HG03520 (cell line): ENCODE data around the gene RPP21.

ENCODE experiments used
- ATAC-seq: cut with Tn5 transposase; IDR thresholded peaks from one replicate; pipeline ENCODE4 v1.9.1; 2021; ENCODE audit warnings: mild to moderate bottlenecking, moderate library complexity; ENCODE audit not compliant: unreplicated experiment

The RPP21 gene

DNA sequence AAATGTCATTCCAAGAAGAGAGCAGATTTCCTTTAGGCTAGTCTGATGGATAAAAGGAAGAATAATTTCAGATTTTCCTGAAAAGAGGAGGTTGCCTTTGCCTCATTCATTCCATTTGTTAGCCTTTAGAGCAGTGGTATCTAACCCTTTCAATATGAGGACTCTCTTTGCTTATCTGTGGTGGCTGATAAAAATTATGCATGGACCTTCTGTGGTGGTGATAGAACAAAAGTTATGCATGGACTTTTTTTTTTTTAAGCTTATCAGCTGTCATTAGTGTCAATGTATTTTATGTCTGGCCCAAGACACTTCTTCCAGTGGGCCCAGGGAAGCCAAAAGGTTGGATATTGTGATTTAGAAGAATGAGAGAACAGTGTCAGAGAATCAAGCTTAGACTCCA, 16.6 kb upstream of the RPP21 start:
- no peak for ATAC-seq

DNA sequence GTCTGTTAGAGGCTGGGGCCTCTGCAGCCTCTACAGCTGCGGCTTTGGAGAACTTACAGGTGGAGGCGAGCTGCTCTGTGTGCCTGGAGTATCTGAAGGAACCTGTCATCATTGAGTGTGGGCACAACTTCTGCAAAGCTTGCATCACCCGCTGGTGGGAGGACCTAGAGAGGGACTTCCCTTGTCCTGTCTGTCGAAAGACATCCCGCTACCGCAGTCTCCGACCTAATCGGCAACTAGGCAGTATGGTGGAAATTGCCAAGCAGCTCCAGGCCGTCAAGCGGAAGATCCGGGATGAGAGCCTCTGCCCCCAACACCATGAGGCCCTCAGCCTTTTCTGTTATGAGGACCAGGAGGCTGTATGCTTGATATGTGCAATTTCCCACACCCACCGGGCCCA, 15.6 kb upstream of the RPP21 start:
- no peak for ATAC-seq

DNA sequence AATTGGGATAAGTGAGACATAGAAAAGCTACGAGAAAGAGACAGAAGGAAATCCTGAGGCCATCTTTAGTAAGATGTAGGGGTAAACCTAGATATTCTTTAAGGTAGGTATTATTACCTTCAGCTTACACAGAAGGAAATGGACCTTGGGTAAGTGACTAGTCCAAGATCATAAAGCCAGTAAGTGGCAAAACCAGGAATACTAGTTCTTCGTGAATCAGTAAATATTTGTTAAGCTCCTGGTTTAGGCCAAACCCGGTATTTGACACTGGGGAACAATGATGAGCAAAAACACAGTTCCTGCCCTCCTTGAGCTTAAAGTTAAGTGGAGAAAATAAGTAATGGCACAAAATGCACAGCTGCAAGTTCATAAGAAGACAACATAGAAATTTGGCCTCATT, 13.0 kb upstream of the RPP21 start:
- ATAC-seq, result no peak

DNA sequence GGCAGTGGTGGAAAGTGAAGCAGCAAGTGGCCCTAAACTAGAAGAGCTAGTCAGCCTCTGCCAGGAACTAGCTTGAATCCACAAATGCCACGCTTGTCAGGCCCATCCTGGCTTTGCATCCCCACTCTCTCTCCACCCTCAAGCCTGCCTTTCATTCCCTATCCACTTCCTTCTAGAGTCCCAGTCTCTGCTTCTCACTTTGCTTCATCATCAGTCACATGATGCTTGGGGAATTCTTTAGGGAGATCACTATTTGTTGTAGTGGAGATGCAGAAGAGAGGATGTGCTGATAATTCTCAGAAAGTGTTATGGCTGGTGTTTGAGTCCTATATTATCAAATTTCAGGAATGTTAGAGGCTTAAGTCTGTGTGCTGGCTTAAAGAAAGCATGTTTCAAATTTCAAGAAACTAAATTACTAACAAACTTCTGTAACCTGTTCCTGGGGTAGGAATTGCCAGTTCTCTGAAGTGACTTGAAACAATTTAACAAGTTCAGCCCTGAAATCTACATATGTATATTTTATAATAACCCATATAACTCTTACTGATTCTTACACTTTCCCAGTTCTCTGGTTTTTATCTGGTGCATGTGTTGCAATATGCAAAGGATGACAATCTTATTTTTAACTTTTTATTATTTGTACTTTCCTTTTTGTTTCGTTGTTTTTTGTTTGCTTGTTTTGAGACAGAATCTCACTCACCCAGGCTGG, 10.7 kb upstream of the RPP21 start:
- ATAC-seq, result no peak

DNA sequence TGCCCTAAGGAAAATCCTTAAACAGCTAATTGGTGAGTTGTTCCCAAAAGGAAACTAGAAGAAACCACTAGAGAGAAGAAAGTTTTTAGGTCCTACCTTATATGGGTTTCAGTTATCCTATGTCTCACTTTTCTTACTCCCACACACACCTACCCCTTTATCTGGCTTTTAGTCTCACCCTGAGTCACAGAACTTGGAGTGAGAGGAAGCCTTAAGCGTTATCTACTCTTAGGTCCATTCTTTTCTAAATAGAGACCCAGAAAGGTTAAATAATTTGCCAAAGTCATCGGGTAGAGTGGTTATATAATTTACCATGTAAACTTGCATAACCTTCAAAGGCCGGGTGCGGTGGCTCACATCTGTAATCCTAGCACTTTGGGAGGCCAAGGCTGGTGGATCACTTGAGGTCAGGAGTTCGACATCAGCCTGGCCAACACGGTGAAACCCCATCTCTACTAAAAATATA, 4.3 kb upstream of the RPP21 start:
- no peak for ATAC-seq

DNA sequence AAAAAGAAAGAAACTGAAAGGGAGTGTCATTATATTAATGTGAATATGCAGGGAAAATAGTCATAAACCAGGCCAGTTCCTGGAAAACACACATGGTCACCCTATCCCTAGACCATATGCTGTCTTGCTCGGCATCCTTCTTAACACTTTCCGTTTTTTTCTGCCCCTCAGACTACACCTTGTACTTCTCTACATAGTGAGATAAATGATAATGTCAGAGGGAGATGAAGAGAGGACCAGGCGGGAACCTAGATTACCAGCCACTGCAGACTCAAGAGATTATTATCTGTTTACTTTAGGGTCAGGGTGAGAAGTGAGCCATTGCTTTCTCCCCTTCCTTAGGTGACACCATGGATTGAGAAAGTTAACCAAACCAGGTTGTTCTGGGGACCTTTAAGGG, 3.7 kb upstream of the RPP21 start:
- ATAC-seq, result no peak

DNA sequence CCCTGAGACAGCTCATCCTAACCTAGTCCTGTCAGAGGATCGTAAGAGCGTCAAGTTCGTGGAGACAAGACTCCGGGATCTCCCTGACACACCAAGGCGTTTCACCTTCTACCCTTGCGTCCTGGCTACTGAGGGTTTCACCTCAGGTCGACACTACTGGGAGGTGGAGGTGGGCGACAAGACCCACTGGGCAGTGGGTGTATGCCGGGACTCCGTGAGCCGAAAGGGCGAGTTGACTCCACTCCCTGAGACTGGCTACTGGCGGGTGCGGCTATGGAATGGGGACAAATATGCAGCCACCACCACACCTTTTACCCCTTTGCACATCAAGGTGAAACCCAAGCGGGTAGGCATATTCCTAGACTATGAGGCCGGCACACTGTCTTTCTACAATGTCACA, 3.2 kb upstream of the RPP21 start:
- ATAC-seq, result no peak

DNA sequence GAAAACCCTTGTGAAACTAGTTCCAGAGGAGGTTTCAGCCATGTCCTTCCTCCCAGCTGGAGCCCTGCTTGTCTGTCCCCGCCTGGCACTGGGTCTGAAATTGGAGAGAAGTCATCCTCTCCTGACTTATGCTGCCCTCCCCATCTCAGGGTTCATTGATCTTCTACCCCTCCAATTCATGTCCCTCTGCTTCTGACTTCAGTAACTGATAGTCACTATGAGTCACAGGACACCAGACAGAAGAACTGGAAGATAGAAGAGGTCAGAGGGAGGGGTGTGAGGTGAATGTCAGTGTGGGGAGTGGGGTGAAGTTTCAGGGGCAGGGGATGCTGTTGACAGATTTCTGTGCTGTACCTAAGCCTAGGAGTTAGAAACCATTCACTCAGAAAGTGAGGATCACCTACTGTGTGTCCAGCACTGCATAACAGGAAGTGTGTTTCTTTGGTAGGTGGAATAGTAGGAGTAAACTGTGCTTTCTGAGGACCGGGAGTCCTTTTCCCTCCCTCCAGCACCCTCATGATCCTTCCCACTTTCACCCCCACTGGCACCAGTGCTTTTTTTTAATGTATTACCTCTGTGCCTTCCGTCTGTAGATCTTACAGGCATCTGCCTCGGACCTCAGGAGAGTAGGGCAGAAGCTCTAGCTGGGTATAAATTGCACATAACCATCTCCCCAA, 627 bp upstream of the RPP21 start:
- no peak for ATAC-seq

DNA sequence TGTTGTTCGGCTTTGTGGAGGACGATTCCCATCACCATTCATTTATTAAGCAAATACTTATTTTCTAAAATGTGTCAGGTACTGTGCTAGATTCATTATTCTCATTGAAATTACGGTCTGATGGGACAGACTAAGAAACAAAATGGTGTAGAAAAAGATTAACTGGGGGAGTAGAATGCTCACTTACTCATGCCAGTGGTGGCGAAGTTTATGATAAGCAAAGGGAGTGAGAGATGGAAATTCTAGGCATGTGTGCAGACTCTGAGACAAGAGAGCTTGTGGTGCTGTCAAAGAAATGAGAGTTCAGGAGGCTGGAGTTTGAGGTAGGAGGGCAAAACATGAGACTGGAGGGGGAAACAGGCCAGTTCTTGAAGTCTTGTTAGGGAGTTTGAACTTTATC, 896 bp downstream of the RPP21 start:
- ATAC-seq, result no peak

DNA sequence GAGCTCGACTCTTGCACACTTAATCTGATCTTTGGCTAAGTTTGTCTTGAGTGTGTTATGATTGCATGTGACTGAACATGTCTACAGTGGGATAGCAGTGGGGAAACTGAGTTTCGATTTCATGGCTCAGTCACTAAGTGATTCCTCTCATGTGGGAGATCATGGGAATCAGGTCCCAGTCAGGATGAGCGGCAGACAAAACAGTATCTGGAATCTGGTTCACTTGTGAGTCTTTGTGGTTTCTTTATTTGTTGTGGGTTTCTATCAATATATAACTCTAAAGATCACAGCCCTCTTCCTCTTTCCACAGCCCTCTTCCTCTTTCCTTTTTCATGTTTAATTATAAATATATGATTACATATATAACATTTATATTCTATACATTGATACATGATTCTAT, 4.0 kb downstream of the RPP21 start:
- ATAC-seq, result no peak

DNA sequence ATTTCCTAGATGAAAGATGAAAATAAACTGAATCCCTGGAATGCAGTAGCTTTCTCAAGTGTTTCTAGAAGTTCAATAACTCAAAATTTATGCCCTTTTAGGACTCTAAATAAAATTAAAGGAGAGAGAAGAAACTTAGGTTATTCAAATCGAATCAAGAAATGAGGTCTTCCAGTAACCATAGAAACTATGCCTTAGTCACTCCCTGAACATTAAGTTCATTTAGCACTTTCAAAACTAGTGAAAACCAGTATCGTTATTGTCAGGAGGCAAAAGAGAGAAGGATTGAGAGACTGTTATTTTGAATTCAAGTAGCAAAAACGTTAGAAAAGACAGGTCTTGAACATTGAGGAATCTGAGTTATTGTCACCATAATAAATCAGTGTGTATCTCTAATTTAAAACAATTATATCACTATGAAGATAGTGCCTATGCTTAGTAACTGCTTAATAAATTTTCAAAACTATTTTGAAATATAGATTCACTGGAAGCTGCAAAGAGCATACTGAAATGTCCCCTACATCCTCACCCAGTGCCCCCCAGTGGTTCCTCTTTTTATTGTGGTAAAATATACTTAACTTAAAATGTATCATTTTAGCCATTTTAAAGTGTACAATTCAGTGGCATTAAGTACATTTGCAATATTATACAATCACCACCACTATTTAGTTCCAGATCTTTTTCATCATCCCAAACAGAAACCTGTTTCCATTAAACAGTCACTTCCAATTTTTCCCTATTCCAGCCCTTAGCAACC, 4.6 kb downstream of the RPP21 start:
- no peak for ATAC-seq

DNA sequence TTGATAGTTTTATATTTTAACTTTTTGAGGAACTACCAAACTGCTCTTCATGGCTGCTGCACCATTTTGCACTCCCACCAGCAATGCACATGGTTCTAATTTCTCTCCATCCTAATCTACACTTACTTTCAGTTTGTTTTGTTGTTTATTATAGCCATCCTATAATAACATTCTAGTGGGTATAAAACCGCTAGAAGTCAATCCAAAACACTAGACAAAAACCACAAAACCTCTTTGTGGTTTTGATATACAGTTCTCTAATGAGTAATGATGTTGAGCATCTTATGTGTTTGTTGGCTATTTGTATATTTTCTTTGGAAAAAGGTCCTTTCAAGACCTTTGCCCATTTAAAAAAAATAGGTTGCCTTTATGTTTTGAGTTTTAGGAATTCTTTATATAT, 5.6 kb downstream of the RPP21 start:
- no peak for ATAC-seq

DNA sequence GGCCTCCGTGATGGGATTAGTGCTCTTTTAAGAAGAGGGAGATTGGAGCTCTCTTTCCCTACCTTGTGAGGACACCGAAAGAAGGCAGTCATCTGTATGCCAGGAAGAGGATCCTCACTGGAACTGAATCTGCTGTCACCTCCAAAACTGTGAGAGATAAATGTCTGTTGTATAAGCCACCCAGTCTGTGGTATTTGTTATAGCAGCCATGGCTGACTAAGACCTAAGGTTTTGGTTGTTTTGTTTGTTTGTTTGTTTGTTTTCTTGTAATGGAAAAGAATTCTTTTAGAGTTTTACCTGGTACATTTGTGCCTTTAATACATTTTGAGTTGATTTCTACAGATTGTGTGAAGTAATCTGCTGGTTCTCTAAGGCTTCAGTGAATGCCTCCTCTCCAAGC, 7.6 kb downstream of the RPP21 start:
- no peak for ATAC-seq

DNA sequence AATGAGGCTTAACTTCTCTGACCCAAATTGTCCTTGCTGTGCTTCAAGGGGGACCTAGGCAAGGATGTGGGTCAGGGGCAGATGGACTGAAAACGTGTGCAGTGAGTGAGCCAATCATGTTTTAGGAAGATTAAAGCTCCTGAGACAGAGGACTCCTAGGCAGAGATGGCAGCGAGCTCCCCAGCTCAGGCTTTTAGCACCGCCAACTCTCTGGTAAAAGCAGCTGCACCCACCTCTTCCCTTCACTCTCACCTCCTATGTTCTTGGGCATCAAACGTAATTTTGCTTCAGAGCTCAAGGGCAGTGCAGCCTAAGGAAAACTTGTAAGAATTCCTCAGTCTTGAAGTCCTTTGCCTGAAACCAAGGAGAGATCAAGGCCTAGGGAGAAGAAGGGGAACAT, 10.3 kb downstream of the RPP21 start:
- ATAC-seq, result no peak

DNA sequence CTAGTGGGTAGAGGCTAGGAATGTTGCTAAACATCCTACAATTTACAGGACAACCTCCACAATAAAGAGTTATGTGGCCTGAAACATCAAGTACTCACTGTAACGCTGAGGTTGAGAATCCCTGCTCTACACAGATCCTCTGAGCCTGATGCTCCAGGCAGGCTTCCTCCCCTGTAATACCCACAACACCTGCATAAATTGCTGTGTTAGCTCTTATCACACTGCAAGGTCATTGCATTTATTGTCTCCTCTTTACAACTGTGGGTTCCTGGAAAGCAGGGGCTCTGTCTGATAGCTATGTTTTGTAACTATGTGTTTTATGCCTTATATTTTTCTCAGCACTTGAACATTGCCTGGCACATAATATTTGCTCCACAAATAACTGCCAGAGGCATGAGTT, 11.6 kb downstream of the RPP21 start:
- no peak for ATAC-seq

DNA sequence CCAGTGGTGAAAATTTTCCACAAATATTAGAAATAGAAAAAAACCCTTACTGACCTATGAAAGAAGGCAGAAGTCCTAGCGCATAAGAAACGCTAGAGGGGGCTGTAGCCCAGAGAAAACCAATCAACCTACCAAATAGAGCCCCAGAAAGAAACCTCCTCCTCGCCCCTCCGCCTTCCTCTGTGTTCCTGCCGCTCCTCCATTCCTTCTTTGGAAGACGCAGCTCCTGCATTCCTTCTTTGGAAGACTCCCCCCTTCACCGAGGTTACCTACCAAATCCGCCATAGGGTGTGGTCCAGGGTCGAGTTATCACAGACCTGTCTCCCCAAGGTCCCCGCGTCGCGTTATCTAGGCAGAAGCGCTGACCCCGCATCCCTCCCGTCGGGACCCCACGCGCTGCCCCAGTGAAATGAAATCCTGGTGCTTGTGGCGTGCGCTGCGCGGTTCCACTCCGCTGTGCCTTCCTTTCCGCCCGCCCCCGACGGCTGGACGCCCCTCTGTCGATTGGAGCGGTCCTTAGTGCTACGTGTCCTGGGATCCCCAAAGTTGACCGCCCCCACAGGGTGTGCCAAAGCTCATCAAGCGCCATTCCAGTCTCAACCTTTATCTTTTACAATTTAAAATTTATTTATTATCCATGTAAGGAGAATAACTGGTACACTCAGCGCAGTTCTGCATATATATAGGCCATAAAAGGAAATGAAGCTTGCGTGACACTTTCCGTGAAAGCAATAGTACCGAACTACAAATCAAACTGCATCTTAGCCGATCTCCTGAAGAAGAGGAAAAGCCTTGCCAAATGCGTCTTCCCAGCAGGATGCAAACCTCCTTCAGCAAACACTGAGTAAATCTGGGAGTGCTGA, 13.0 kb downstream of the RPP21 start:
- no peak for ATAC-seq

DNA sequence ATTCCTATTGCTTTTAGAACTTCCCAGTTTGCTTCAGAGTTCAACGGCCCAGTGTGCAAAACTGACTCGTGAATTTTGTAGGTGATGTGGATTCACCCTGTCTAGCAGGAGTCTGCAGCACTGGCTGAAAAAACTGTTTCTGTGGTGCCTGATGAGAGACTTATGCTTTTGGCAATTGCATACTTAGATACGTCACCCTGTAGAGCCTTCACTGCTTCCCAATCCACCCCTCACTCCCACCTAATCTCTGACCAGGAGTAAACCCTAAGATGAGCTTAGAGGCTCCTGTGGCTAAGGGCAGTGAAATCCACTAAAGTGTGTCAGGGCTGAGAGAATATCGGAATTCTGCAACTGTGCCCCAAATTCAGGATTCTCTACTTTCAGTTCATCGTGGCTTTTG, 14.3 kb downstream of the RPP21 start:
- ATAC-seq, result no peak

DNA sequence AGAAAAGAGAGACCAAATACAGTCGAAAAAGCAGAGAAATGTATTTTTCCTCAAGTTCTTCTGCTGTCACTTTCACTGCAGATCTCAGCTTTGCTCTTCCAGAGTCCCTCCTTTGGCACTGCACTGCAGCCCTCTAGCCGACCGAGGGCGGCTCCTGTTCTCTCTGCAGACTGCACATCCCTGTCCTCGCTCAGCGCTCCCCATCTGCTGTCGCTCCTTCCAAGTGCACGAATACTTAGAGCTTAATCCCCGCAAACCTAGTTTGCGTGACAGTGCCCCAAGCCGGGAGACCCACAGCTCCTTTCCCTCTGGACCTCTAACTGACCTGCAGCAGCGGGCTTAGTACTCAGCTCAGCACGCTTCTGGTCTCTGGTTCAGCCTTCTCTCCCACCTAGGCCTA, 15.2 kb downstream of the RPP21 start:
- ATAC-seq, result no peak

DNA sequence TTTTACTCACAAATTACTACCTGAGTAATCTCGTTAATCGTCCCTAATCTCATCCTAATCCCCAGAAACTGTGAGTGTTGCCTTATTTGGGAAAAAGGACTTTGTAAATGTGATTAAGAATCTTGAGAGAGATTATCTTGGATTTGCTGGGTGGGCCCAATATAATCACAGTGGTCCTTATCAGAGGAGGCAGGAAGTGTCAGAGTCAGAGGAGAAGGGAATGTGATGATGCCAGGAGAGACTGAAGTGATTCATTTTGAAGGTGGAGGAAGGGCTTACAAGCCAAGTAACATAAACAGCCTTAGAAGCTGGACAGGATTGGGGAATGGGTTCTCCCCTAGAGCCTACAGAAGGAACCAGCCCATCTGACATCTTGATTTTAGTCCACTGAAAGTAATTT, 16.7 kb downstream of the RPP21 start:
- no peak for ATAC-seq

DNA sequence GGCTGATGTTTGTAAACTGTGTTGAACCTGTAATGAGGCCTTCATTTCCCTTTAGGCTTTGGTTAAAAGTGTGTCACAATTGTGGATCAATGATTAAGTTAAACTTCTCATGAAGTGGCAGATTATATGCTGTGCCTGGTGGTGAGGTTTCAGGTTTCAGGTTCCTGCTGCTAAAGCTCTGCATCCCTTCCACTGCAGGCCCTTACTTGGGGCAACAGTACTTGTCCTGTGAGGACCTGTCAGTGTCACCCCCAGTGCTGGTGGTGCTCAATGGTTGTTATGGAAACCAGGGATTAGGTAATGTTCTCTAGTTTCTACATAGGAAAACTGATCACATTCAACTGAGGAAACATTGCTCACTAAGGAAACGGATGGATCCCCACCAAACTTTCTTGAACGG, 18.5 kb downstream of the RPP21 start:
- no peak for ATAC-seq

DNA sequence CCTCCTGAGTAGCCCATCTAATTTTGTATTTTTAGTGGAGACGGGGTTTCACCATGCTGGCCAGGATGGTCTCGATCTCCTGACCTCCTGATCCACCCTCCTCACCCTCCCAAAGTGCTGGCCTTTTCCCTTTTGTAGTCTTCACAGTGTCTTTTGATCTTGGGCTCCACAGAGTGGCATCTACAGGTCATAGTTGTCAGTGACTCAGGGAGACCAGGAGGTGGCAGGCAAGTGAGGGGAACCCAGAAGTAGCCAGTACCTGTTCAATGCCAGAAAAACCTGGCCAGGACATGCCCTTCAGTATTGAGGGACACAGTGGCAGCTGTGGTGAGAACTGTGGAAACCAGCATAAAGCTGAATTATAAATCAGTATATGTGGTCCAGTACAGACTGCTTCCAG, 19.6 kb downstream of the RPP21 start:
- no peak for ATAC-seq
